GM18870 (cell line): ENCODE data around the gene FAM181A.

Experiments used
- ATAC-seq: cut with Tn5 transposase; IDR thresholded peaks from one replicate; pipeline ENCODE4 v1.9.1; 2021; ENCODE audit warnings: moderate library complexity; ENCODE audit not compliant: unreplicated experiment

Gene FAM181A

GRCh38 chr14:93947282-93947681, 20.1 kb downstream of the FAM181A start:
- ATAC-seq = no peak

- no peak for ATAC-seq
These were observed 22.4 kb downstream of the FAM181A start for GRCh38 chr14:93949511-93950075.

GRCh38 chr14:93950948-93951634, 23.9 kb downstream of the FAM181A start:
- ATAC-seq = no peak

GRCh38 chr14:93951635-93952540, 24.7 kb downstream of the FAM181A start:
- no peak for ATAC-seq

GRCh38 chr14:93952829-93953228, 25.7 kb downstream of the FAM181A start:
- ATAC-seq = no peak

GRCh38 chr14:93953263-93953662, 26.1 kb downstream of the FAM181A start:
- ATAC-seq = no peak

GRCh38 chr14:93953739-93954515, 26.8 kb downstream of the FAM181A start:
- no peak for ATAC-seq

- no peak for ATAC-seq
These were observed 27.3 kb downstream of the FAM181A start for GRCh38 chr14:93954516-93954830.

- ATAC-seq = no peak
These were observed 28.0 kb downstream of the FAM181A start for GRCh38 chr14:93954900-93955849.

- ATAC-seq = no peak
These were observed 28.8 kb downstream of the FAM181A start for GRCh38 chr14:93955850-93956481.

- no peak for ATAC-seq
These were observed 29.6 kb downstream of the FAM181A start for GRCh38 chr14:93956514-93957332.

GRCh38 chr14:93957333-93957710, 30.2 kb downstream of the FAM181A start:
- ATAC-seq = no peak

GRCh38 chr14:93957751-93958566, 30.8 kb downstream of the FAM181A start:
- ATAC-seq = no peak

GRCh38 chr14:93958567-93959238, 31.6 kb downstream of the FAM181A start:
- ATAC-seq = no peak

GRCh38 chr14:93959239-93960107, 32.3 kb downstream of the FAM181A start:
- peak; percentile 79 for ATAC-seq

- ATAC-seq = no peak
These were observed 32.9 kb downstream of the FAM181A start for GRCh38 chr14:93960108-93960475.
